Amygdala (tissue), 56 donors: ENCODE results near the gene WRAP73.

Experiments used
- DNase-seq, 56 donors: peaks; one replicate each; lab custom pipeline; 2025; lab: John Stamatoyannopoulos, UW

Gene WRAP73

DNA sequence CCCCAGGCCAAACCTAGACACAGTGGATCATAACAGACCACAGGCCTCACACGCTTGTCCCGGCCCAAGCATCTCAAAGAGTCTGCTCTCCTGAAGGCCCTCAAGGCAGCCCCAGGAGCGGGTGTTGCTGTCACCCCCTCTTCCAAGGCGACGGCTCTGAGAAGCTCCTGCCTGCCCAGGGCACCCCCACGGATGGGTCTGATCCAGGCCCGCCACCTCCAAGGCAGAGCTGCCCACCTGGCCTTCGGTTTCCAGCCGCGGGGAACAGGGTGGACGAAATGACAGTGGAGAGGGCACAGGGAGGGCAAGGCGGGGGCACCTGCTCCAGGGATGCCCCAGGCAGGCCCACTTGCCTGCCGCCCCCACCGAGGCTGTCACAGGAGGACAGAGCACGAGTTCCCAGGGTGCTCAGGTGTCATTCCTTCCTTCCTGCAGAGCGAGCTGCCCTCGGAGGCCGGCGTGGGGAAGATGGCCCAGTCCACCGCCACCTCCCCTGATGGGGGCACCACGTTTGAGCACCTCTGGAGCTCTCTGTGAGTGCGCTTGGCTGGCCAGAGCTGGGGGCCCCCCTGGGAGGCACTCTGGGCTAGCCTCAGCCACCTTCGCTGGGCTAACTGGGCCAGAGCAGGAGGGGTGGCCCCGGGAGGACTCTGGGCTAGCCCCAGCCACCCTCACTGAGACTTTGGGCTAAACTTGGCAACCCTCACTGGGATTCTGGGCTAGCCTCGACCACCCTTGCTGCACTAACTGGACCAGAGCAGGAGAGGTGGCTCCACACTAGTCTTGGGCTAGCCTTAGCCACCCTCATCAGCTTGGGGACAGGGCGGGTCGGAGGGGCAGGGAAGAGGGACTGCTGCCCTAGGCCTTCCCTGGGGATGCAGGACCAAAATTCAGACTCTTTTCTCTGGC lies 32.2 kb upstream of the WRAP73 start:
- DNase-seq = no peak

DNA sequence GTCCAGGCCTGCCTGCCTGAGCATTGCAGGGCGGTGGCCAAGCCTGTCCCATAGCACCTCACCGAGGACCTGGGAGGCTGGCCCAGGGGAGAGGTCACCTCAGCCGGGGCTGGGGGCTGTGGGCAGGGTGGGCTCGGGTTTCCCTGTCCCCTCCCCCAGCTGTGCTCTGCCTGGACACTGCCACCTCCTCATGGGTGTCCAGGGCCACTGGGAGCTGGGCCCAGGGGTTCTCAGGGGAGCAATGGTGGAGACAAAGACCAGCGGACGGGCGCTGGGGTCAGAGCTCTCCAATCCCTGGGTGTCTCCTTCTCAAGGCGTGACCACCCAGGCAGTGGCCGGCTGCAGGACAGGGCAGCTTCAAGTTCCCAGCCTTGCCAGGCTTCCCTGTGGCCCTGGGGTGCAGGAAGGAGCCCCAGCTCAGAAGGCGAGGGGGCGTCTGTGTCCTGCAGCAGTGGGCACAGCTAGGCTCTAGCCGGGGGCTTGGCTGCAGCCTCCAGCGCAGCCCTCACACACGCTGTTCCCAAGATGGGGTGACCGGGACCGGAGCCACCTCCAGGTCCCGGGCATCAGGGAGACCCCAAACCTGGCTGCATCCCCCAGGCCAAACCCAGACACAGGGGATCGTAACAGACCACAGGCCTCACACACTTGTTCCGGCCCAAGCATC lies 31.5 kb upstream of the WRAP73 start:
- no peak for DNase-seq

DNA sequence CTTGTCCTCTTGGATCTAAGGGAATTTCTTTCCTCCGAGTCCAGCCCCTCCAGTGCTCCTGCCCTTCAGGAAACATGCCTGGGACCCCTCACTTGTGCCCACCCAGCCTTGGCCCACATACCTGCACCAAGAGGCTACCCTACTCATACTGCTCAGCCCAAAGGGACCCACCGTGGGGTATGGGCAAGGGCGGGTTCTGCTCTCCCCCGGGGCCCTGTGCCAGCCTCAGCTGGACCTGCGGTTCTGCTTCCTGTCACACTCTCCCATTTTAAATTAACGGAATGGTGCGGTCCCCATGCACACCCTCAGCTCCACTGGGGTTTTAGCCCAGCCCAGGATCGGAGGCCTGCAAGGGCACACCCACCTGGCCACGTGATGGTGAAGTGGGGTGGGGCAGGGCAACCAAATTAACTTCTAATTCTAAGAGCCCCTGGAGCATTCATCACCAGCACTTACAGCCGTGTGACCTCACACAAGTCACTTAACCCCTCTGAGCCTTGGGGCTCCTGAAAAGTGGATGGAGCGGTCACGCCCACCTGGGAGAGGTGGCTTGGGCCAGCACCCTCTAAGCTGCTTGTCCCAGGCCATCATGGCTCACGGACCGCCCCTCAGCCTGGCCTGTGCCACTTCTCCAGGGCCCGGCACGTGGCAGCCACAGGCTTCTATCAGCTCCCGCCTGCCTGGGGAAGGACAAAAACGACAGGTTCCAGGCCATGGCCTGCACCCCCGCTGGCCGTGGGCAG lies 30.8 kb upstream of the WRAP73 start:
- DNase-seq = no peak

DNA sequence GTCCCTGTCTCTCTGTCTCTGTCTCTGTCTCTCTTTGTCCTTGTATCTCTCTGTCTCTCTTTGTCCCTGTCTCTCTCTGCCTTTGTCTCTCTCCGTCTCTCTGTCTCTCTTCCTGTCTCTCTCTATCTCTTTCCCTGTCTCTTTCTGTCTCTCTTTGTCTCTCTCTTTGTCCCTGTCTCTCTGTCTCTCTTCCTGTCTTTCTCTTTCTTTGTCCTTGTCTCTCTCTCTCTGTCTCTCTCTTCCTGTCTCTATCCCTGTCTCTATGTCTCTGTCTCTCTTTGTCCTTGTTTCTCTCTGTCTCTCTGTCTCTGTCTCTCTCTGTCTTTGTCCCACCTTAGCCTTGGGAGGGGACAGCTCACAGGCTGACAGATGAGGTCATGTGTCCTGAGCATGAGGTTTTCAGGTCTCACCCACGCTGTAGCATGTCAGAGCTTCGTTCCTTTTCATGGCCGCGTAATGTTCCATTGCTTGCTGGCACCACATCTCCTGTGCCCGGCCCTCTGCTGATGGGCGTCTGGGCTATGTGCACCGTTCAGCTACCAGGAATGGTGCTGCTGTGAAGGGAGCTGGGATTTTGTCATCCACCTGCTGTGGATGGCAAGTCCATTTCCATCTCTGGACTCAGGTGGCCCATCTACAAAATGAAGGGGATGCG lies 30.0 kb upstream of the WRAP73 start:
- DNase-seq = no peak

DNA sequence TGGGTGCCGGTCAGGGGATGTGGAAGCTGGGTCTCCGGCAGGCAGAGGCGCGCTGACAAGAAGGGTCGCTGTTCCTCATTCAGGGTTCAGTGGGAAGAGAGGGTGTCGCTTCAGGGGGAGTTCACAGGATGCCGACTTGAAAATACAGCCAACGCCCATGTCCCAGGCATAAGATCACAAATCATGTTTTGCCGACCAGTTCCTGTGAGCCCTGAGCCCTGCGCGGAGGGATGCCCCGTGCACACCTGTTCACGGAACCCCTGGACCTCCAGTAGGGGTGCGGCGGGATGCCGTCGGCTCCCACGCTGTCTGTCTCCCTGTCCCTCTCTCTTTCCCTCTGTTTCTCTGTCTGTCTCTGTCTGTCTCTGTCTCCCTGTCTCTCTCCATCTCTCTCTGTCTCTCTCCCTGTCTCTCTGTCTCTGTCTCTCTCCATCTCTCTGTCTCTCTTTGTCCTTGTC lies 29.2 kb upstream of the WRAP73 start:
- DNase-seq = no peak

DNA sequence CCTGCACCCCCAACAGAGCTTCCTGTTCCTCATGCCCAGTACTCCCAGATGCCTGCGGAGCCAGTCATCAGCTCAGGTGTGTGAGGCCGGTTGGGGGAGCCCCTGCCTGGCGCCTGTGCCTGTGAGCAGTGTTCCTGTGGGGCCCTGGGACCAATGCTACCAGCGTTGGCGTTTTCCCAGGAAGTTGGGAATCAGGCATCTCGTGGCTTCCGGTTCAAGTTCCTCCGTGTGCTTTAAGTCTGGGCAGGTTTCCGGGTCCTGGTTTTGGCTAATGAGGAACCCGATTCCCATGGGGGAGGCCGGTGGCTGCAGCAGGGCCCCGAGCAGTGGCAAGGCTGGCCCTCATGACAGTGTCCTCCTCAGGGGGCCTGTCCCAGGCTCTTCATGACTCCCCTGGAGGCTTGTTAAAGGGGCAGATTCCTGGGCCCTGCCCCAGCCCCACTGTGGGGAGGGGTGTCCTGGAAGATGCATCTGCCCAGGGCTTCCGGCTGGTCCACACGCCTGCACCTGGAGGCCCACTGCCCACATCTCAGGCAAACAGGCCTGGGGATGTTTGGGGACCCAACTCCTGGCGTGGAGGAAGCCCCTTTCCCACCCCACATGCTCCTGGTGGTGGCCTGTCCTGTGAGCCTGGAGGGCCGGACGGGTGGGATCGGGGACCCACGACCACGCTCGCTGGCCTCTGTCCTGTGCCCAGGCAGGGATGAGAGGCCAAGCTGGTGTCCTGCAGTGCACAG lies 28.6 kb upstream of the WRAP73 start:
- DNase-seq = no peak

DNA sequence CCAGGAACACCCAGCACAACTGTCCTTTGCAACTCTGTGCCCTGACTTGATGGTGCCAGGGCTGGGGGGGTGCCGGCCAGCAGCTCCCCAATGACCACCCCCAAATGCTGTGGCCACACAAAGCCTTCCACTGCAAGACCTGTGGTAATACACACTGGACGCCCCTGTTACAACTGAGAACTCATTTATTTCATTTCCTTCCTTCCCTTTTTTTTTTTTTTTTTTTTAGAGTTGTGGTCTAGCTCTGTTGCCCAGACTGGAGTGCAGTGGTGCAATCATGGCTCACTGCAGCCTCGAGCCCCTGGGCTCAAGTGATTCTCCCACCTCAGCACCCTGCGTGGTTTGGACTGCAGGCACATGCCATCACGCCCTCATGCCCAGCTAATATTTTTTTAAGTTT lies 27.6 kb upstream of the WRAP73 start:
- DNase-seq = no peak

DNA sequence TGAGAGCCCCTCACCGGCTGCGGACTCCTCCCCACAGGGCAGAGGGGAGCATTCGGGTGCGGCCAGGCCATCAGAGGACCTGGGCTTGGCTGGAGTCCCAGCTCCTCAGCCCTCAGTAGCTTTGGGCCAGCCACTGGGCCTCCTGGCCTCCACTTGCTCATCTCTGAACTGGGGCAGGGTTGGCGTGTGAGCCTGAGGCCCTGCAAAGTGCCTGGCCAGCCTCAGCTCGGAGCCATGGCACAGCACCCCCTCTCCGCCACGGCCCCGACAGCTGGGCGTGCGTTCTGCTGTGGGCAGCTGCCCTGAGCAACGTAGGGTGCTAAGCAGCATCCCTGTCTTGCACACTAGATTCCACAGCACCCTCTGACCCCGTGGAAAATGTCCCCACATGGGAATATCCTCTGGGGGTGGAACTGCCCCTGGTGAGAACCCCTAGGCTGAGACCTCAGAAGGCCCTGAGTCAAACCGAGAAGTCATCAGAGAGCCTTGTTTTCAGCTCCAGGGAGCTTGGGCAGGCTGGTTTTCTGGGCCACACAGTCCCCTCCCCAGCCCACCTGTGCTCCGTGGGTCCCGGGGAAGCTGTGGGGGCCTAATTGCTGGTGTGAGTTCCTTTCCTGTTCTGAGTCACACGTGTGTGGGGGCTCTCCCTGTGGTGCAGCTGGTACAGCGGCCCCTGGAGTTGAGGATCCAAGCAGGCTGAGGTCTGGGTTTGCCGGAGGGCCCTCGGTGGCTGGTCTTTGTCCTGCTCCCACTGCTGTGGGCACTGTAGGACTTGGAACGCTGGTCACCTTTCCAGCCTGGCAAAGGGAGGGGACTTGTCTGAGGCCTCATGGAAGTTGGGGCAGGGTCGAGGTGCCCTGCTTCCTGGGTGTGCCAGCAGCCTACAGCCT lies 26.9 kb upstream of the WRAP73 start:
- DNase-seq = no peak

DNA sequence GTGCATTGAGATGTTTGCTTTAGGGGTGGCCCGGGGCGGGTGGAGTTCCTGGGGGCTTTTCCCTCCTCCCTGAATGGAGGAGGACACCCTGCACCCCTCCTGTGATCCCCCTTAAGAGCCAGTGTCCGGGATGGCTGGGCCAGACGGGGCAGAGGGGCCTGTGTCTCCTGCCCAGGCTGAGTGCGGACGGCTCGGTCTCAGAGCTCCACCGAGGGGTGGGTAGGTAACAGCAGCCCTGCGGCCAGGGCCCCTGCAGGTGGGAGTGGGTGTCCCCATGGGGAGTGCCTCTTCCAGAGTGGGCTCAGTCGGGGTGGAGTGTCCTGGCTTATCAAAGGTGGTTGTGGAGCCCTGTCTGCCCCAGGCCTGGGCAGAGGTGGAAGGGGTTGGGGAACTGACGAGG lies 25.5 kb upstream of the WRAP73 start:
- DNase-seq = no peak

DNA sequence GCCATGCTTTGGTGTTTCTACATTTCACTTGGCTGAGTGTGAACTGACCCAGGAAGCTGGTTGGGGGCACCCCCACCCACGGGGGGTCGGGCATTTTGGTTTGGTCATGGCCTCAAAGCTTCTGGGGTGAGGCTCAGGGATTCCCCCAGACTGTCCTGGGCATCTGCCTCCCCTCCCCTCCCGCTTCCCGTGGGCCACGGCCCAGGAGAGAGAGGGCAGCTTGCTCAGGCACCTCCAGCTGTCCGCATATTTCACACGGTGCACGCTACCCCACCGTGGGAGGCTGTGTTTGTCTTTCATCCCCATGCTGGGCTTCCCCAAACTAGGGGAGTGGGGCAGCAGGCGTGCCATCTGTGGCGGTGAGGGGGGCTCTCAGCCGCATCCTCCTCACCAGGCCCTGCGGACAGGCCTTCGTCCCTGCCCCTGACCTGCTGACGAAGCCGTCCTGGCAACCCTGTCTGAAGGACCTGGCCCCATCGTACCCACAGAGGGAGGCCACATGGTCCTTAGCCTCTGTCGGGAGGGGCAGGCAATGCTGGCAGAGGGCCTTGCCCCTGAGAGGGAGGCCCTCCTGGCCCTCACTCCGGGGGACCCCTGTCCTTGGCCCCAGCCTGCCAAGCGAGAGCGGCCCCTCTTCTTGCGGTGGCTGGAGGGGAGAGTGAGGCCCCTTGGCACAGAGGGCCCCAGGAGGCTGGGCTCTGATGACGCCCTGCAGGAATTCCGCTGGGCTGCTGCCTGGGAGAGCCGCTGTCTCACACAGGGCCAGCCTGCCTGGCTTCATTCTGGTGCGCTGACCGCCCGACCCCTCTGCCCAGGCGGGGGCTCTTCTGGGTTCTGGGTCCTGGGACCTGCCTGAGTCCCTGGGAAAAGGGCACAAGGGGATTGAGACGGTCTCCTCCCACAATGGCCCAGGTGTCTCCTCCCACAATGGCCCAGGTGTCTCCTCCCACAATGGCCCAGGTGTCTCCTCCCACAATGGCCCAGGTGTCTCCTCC lies 24.5 kb upstream of the WRAP73 start:
- no peak for DNase-seq

DNA sequence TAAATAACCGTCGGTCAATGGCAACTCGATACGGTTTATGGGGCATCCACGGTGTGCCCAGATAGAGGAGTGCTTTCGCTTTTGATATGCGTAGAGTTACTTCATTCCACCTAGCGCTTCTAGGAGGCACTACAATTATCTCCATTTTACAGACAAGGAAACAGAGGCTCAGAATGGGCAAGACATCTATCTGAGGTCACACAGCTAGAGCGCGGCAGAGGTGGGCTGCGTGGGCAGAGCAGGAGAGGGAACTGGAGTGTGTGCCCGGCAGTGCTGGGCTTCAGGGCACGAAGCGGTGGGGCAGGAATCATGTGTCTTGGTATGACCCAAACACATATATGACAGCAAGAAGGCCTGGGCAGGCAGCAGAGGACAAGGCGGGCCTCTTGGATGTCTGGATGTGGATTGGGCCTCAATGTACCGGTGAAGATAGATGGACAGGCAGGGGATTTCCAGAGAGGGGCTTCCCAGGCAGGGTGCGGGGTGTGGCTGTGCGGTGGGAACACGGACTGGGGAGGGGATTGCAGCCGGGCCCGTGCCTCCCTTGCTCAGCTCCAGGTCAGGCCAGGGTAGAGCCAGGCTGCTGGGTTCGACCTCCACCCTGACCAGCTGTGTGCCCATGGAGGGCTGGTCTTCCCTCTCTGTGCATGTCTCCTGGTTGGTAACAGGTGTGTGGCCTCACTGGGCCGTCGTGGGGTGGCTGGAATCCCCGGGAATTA lies 23.6 kb upstream of the WRAP73 start:
- no peak for DNase-seq

DNA sequence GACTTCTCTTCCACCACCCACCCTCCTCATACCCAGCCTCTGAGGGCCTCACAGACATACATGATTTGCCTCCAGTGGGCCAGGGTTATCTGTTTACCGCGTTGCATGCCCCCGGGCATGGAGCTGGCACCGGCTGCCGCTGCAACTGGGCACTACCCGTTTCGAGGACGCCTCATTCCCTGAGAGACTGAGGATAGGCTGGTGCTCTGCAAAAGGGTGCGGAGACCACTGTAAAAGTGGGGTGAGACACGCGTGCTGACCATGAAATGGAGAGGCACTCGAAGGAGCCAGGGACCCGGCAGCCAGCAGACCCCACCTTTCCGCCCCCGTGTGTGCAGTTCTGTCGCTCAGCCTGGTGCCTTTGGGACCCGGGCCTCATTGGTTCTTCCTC lies 23.1 kb upstream of the WRAP73 start:
- no peak for DNase-seq

DNA sequence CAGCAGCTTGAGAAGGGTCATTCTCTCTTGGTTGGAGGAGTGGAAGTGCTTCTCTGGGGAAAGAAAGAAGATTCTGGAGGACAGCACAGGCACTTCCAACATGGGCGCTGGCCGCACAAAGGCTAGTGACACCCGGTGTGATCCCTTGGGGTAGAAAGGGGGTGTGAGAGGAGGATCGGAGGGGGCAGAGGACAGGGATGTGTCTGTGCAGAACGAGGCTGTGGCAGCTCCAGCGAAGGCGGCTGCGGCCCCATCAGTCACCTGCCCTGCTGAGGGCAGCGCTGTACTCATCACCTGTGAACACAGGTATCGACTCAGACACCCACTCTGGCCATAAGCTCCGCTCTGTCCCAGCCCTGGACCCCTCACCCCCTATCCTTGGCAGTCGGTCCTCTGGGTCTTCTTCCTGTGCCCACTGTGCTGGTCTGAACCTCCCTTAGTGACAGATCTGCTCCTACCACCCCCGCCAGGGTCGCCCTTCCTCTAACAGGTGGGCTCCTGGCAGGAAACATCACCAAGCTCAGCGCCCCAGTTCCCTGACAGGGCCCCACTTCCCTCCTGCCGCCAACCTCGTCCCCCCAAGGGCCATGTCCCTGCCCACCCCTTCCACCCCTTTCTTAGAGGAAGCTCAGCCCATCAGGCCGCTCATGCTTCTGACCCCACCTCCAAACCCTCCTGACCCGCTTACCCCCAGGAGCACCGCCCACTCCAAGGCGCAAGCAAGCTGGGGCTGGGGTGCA lies 22.5 kb upstream of the WRAP73 start:
- no peak for DNase-seq

DNA sequence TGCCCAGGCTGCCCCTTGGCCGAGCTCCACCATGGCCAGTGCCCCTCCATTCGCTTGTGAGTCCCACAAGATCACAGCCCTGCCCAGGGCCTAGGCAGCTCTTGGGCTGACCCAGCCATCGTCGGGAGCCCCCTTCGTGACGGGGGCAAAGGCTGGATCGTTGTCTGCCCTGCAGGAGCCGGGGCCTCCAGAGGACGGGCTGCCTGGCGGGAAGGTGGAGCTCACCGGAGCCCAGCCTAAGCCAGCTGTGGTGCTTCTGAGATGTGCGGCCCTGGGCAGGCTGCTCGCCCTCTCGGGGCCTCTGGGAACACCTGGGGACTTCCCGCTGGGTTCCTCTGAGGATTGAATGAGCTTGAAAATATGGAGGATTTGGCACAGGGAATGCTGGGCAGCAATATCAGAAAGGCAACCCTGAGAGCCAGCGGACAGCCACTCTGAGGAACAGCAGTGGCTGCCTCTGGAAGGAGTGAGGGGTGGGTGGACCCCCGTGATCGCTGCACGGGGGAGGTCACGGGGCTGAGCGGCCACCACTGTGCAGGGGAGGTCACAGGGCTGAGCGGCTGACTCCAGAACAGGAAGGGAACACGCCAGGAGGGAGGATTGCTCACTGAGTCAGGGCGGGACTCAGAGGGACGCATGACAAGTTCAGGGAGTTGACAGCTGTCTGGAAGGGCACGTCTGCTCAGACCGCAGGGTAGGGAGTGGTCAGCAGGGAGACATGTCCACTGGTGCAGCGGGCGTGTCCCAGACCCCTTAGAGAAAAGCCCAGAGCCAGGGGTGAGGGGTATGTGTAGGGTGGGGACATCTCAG lies 21.7 kb upstream of the WRAP73 start:
- no peak for DNase-seq

DNA sequence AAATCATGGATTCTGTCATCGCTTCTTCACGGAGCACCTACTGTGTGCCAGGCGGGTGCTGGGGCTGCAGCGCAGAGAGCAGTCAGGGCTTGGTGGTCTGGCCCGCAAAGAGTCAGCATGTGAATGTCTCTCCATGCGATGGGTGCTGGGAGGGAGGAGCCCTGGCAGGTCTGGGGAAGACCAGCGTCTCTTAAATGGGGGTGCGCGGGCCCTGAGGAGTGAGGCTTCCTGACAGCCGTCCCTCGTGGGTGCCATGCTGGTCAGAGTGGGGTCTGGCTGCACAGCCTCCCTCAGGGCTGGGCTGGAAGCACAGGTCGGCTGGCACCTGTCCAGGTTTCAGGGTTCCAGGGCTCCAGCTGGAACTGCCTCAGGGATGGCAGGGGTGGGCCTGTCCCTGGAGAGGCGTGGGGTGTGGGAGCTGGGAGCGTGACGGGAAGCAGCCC lies 20.9 kb upstream of the WRAP73 start:
- no peak for DNase-seq
